HCT116 (cell line): Measurements from ENCODE around the gene PDE4B.

Source experiments
- ATF3 ChIP-seq: IDR thresholded peaks from 2 replicates; pipeline ENCODE4 v1.6.1; 2012
- CTCF ChIP-seq, 3 experiments: fragments of 200-600 bp in 1 of 3; sonication (generic) in 1 of 3; IDR thresholded peaks in 2 of 3; conservative IDR thresholded peaks in 1 of 3; 2 replicates each; pipeline ENCODE4 v1.5.1; 2012 to 2017; ENCODE audit warnings: low read depth in 2 of 3, low read length in 2 of 3, antibody characterized with exemption in 1 of 3, borderline replicate concordance in 1 of 3, control low read depth in 1 of 3, mild to moderate bottlenecking in 1 of 3, mixed read lengths in 1 of 3, mixed run types in 1 of 3, moderate library complexity in 1 of 3; ENCODE audit not compliant: insufficient read depth in 1 of 3
- EGR1 ChIP-seq: IDR thresholded peaks from 2 replicates; pipeline ENCODE4 v1.6.1; 2012; ENCODE audit warnings: low read depth
- JUND ChIP-seq: IDR thresholded peaks from 2 replicates; pipeline ENCODE4 v1.6.1; 2012
- MAX ChIP-seq: IDR thresholded peaks from 2 replicates; pipeline ENCODE4 v1.6.1; 2012
- POLR2A ChIP-seq: IDR thresholded peaks from 2 replicates; pipeline ENCODE4 v1.7.0; 2011; ENCODE audit warnings: borderline replicate concordance; ENCODE audit not compliant: insufficient read depth, insufficient read length; ENCODE audit errors: extremely low read depth
- RAD21 ChIP-seq: IDR thresholded peaks from 2 replicates; pipeline ENCODE4 v1.6.1; 2012; ENCODE audit warnings: low read depth, mild to moderate bottlenecking
- SP1 ChIP-seq: IDR thresholded peaks from 2 replicates; pipeline ENCODE4 v1.6.1; 2012; ENCODE audit warnings: low read depth
- YY1 ChIP-seq: IDR thresholded peaks from 2 replicates; pipeline ENCODE4 v1.6.1; 2011; ENCODE audit warnings: low read length, low read depth, moderate library complexity, mild to moderate bottlenecking; ENCODE audit not compliant: insufficient replicate concordance; ENCODE audit errors: extremely low read depth

GRCh38 chr1:65840683-65841082 is 48.0 kb downstream of the PDE4B start:
- TF ChIP-seq CTCF (IDR thresholded peaks at IDR 0.05 in 2 of 3, conservative IDR thresholded peaks at IDR 0.05 in 1 of 3; ENCODE audit: borderline replicate concordance in 1 of 3, insufficient read depth in 1 of 3, low read depth in 2 of 3, low read length in 2 of 3) (no peak), ATF3 (no peak), SP1 (no peak), POLR2A (no peak), RAD21 (no peak), EGR1 (no peak), YY1 (no peak), MAX (no peak), JUND (no peak)
